ENCODE data around the gene ZNF652.
"Not testable (repeated sequence)": the region's sequence is repeated elsewhere in the genome, so short reads cannot be mapped to it uniquely, and the experiment has no call there.

ZNF652 gene

GRCh38 chr17:49278076-49278475 lies 84.0 kb downstream of the ZNF652 start:
- in situ Hi-C loops (cut with MboI; ENCODE audit: low sequenced_read_pairs): no loop called here

GRCh38 chr17:49277638-49278037 lies 84.4 kb downstream of the ZNF652 start:
- in situ Hi-C loops (cut with MboI; ENCODE audit: low sequenced_read_pairs): no loop called here

- in situ Hi-C loops (cut with MboI; ENCODE audit: low sequenced_read_pairs): not testable (repeated sequence)
Measured at GRCh38 chr17:49275981-49276380, 86.1 kb downstream of the ZNF652 start.

- in situ Hi-C loops (cut with MboI; ENCODE audit: low sequenced_read_pairs): no loop called here
Measured at GRCh38 chr17:49269356-49269755, 92.7 kb downstream of the ZNF652 start.

GRCh38 chr17:49267912-49268311 lies 94.1 kb downstream of the ZNF652 start:
- in situ Hi-C loops (cut with MboI; ENCODE audit: low sequenced_read_pairs): no loop called here

GRCh38 chr17:49266233-49266632 lies 95.8 kb downstream of the ZNF652 start:
- in situ Hi-C loops (cut with MboI; ENCODE audit: low sequenced_read_pairs): no loop called here

- in situ Hi-C loops (cut with MboI; ENCODE audit: low sequenced_read_pairs): not testable (repeated sequence)
Measured at GRCh38 chr17:49261540-49261939, 100.5 kb downstream of the ZNF652 start.

GRCh38 chr17:49260817-49261291 lies 101.2 kb downstream of the ZNF652 start:
- in situ Hi-C loops (cut with MboI; ENCODE audit: low sequenced_read_pairs): no loop called here

- in situ Hi-C loops (cut with MboI; ENCODE audit: low sequenced_read_pairs): no loop called here
Measured at GRCh38 chr17:49260011-49260816, 101.8 kb downstream of the ZNF652 start.

GRCh38 chr17:49259663-49260010 lies 102.4 kb downstream of the ZNF652 start:
- in situ Hi-C loops (cut with MboI; ENCODE audit: low sequenced_read_pairs): no loop called here

- in situ Hi-C loops (cut with MboI; ENCODE audit: low sequenced_read_pairs): no loop called here
Measured at GRCh38 chr17:49258394-49258793, 103.7 kb downstream of the ZNF652 start.

- in situ Hi-C loops (cut with MboI; ENCODE audit: low sequenced_read_pairs): no loop called here
Measured at GRCh38 chr17:49255125-49255524, 106.9 kb downstream of the ZNF652 start.

- in situ Hi-C loops (cut with MboI; ENCODE audit: low sequenced_read_pairs): no loop called here
Measured at GRCh38 chr17:49254066-49254465, 108.0 kb downstream of the ZNF652 start.

- in situ Hi-C loops (cut with MboI; ENCODE audit: low sequenced_read_pairs): no loop called here
Measured at GRCh38 chr17:49252148-49252695, 109.8 kb downstream of the ZNF652 start.

- in situ Hi-C loops (cut with MboI; ENCODE audit: low sequenced_read_pairs): no loop called here
Measured at GRCh38 chr17:49249890-49250522, 112.0 kb downstream of the ZNF652 start.

GRCh38 chr17:49249292-49249794 lies 112.7 kb downstream of the ZNF652 start:
- in situ Hi-C loops (cut with MboI; ENCODE audit: low sequenced_read_pairs): no loop called here

- in situ Hi-C loops (cut with MboI; ENCODE audit: low sequenced_read_pairs): no loop called here
Measured at GRCh38 chr17:49247944-49248343, 114.1 kb downstream of the ZNF652 start.

- in situ Hi-C loops (cut with MboI; ENCODE audit: low sequenced_read_pairs): no loop called here
Measured at GRCh38 chr17:49244839-49245238, 117.2 kb downstream of the ZNF652 start.

Measured in HL-60/S4 (cell line).